Left ventricle myocardium inferior (tissue), 1 donor: ENCODE data around the gene C2CD2. TPM values are rescaled to one million over a fixed set of nuclear protein-coding genes. Genes with fewer than 3 reads are reported as not detected.

Experiments
- DNase-seq: peaks from one replicate; pipeline ENCODE4 v3.0.0-alpha.2; 2020
- H3K27ac ChIP-seq: fragments of 200-600 bp; replicated peaks from 2 replicates; pipeline ENCODE4 v1.8.0; 2021
- H3K27me3 ChIP-seq: fragments of 200-600 bp; 2 replicates; pipeline ENCODE4 v1.8.0; 2021; ENCODE audit warnings: low read depth
- H3K36me3 ChIP-seq: fragments of 200-600 bp; 2 replicates; pipeline ENCODE4 v1.8.0; 2021
- H3K4me1 ChIP-seq: fragments of 200-600 bp; 2 replicates; pipeline ENCODE4 v1.8.0; 2021
- H3K4me3 ChIP-seq: fragments of 200-600 bp; 2 replicates; pipeline ENCODE4 v1.8.0; 2021; ENCODE audit warnings: mild to moderate bottlenecking, moderate library complexity
- H3K9me3 ChIP-seq: fragments of 200-600 bp; replicated peaks from 2 replicates; pipeline ENCODE4 v1.8.0; 2021
- CTCF ChIP-seq: fragments of 200-600 bp; IDR thresholded peaks from 2 replicates; pipeline ENCODE4 v1.8.0; 2021; ENCODE audit warnings: antibody characterized with exemption, mild to moderate bottlenecking, borderline replicate concordance
- intact Hi-C: fragments of 100-400 bp; cut with micrococcal nuclease; formaldehyde crosslinking; loops from one replicate; pipeline ENCODE4 v1.11.0; 2022
- total RNA-seq: library from RNA; stranded (reverse); fragmentation: NEBNext Ultra II Directional; extraction: Animal tissue kit (Norgen Biotek cat#: 25700); gene quantifications from one replicate; pipeline ENCODE4 v1.2.1, GENCODE V29; 2021
- donor health status: DM: no; HTN: yes; CAD: no; lungs with severe emphysema.

Gene C2CD2
- total RNA-seq, 1 donor from 2014 or later = 5.9 TPM

DNA sequence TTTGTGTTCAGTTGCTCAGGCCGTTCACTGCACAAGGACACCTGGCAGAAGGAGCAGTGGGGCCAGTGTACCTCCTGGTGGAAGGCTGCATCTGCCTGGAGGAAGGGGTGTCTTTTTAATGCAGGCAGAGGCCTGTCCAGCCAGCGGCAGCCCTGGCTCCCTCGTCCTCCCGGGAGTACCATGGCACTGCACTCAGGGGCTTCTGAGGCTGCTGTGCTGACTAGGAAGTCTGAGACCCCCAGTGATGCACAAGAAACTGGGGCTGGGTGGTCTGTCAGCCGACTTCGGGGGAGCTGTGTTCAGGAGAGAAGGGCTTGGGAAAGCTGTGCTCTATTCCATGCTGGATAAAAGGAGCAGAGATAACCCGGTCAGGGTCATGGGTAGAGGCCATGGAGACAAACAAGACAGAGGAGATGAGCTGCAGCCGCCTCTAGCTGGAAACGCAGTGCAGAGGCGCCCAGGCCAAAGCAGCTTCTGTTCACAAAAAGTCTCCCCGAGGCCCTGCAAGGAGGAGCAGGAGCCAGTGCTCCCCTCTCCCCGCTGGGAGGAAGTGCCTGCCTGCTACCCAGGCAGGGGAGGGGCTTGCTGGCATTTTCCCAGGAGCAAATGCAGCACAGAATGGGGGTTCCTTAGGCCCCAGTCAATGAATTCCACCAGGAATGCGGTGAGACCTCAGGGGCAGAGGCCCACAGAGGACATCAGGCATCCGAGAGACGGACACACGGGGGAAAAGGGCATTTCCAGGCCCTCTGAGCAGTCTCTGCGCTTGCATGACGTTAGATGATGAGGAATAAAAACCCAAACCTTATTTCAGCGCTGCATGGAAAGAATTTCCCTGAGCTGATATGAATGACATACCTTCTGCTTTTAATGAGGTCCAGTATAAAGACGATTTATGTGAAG lies 17.2 kb upstream of the C2CD2 start:
- intact Hi-C loops = no loop called here
- TF ChIP-seq CTCF = no peak
- no peak for DNase-seq

DNA sequence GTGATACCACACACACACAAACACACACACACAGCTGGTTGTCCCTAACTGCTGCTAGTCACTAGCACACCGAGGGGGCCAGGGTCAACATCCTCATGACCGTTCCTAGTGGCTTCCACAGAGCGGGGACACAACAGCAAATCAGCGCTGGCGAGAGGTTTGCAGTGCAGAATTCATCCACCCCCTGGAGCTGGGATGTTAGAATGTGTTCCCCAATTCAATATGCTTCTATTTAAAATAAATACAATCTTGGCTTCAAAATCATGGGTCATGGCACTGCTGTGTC lies 16.2 kb upstream of the C2CD2 start:
- H3K36me3 ChIP-seq = no peaks in the 10 kb centered on the region
- TF ChIP-seq CTCF = no peak
- no peaks in the 10 kb centered on the region for H3K27me3 ChIP-seq
- no peak for DNase-seq
- intact Hi-C loops = no loop called here
- H3K4me1 ChIP-seq = peaks cover 16% of the 10 kb centered on the region
- no peak overlapping the region for H3K4me3 ChIP-seq
- no peaks in the 10 kb centered on the region for H3K9me3 ChIP-seq
- H3K27ac ChIP-seq = no peak overlapping the region

More for the DNA sequence above, 17.2 kb upstream of the C2CD2 start:
- no peak overlapping the region for H3K27ac ChIP-seq
- H3K36me3 ChIP-seq = no peaks in the 10 kb centered on the region
- H3K27me3 ChIP-seq = no peaks in the 10 kb centered on the region
- no peak overlapping the region for H3K4me3 ChIP-seq
- H3K4me1 ChIP-seq = peaks cover 16% of the 10 kb centered on the region
- no peaks in the 10 kb centered on the region for H3K9me3 ChIP-seq

- H3K27me3 ChIP-seq = peaks cover under 1% of the 10 kb centered on the region
- H3K4me1 ChIP-seq = no peaks in the 10 kb centered on the region
- H3K27ac ChIP-seq = no peak overlapping the region
- intact Hi-C loops = no loop called here
- no peaks in the 10 kb centered on the region for H3K9me3 ChIP-seq
- no peak overlapping the region for H3K4me3 ChIP-seq
- no peak for TF ChIP-seq CTCF
- DNase-seq = no peak
- H3K36me3 ChIP-seq = no peaks in the 10 kb centered on the region
Measured at GRCh38 chr21:41967708-41968107, 13.9 kb upstream of the C2CD2 start.

GRCh38 chr21:41966872-41967621 lies 13.2 kb upstream of the C2CD2 start:
- no peaks in the 10 kb centered on the region for H3K36me3 ChIP-seq

More at GRCh38 chr21:41966872-41967621, 13.2 kb upstream of the C2CD2 start:
- Histone ChIP-seq H3K4me1 (no peaks in the 10 kb centered on the region), H3K27me3 (peaks cover 5% of the 10 kb centered on the region), H3K9me3 (no peaks in the 10 kb centered on the region), H3K27ac (no peak overlapping the region), H3K4me3 (no peak overlapping the region)
- intact Hi-C loops = no loop called here
- no peak for DNase-seq
- TF ChIP-seq CTCF = no peak
